Stomach (tissue), 9 donors: ENCODE measurements around the gene SNX17. TPM values are rescaled to one million over a fixed set of nuclear protein-coding genes. Genes with fewer than 3 reads are reported as not detected.
A peak's percentile ranks its signal among the peaks of the same experiment; 100 is the strongest.

Experiments used
- DNase-seq, 2 donors: peaks; one replicate each; pipeline versions ENCODE4 v3.0.0 to v3.0.0-alpha.2; 2013 to 2019
- H3K27ac ChIP-seq, 5 donors: fragments of 200-600 bp in 4 of 5; sonication (generic) in 4 of 5; one replicate each; pipeline ENCODE4 v1.5.1; 2013 to 2019; ENCODE audit warnings: mild to moderate bottlenecking in 1 of 5, moderate library complexity in 1 of 5
- H3K27me3 ChIP-seq, 3 donors: fragments of 200-600 bp; sonication (generic); one replicate each; pipeline ENCODE4 v1.5.1; 2017 to 2019; ENCODE audit warnings: mixed run types in 1 of 3
- H3K36me3 ChIP-seq, 4 donors: fragments of 200-600 bp; sonication (generic); 1 replicate in 3 of 4; 2 replicates in 1 of 4; pipeline ENCODE4 v1.5.1; 2016 to 2019
- H3K4me1 ChIP-seq, 4 donors: fragments of 200-600 bp; sonication (generic); one replicate each; pipeline ENCODE4 v1.5.1; 2016 to 2019
- H3K4me3 ChIP-seq, 4 donors: fragments of 200-600 bp; sonication (generic) in 3 of 4; one replicate each; pipeline ENCODE4 v1.5.1; 2016 to 2019; ENCODE audit warnings: mild to moderate bottlenecking in 1 of 4
- H3K9me3 ChIP-seq, 4 donors: fragments of 200-600 bp; sonication (generic); one replicate each; pipeline ENCODE4 v1.5.1; 2016 to 2019
- EP300 ChIP-seq: sonication (generic); formaldehyde crosslinking; IDR thresholded peaks from one replicate; pipeline ENCODE4 v1.6.1; 2017; ENCODE audit warnings: antibody characterized with exemption
- POLR2A ChIP-seq, 4 donors: fragments of 450-650 bp; IDR thresholded peaks; one replicate each; pipeline ENCODE4 v1.6.1; 2016; ENCODE audit warnings: antibody characterized with exemption in 4 of 4, control low read depth in 2 of 4, mild to moderate bottlenecking in 1 of 4, moderate library complexity in 1 of 4
- POLR2AphosphoS5 ChIP-seq, 3 donors: sonication (generic); formaldehyde crosslinking; IDR thresholded peaks; one replicate each; pipeline ENCODE4 v1.6.1; 2016; ENCODE audit warnings: antibody characterized with exemption in 3 of 3
- WGBS, 5 donors: extraction: QIAGEN DNeasy Blood & Tissue Kit in 3 of 5; methylation state at CpG; one replicate each; pipeline versions ENCODE4 v1.1.5 to v1.1.7; 2013 to 2018; 5-methylcytosine and 5-hydroxymethylcytosine counted together
- intact Hi-C: fragments of 100-400 bp; cut with DNase I; formaldehyde crosslinking; loops from one replicate; pipeline ENCODE4 v1.15.1; 2023; ENCODE audit warnings: low total_unique reads
- polyA plus RNA-seq, 3 donors: library from polyadenylated mRNA; stranded (reverse); fragments of 200-250 nt; gene quantifications; one replicate each; pipeline ENCODE4 v1.2.3, GENCODE V29; 2013
- total RNA-seq, 5 donors: library from RNA; depleted of rRNA; stranded (reverse); fragments of >200 nt; gene quantifications; one replicate each; pipeline versions ENCODE4 v1.1.0 to v1.2.3, GENCODE V29; 2014 to 2016
- TF ChIP-seq, protein P1 (sequence below), 7 experiments: fragments of 450-650 bp in 4 of 7; fragments of 200-600 bp in 3 of 7; sonication (generic) in 3 of 7; IDR thresholded peaks; one replicate each; pipeline ENCODE4 v1.5.1; 2016 to 2019; ENCODE audit warnings: antibody characterized with exemption in 7 of 7, control low read depth in 2 of 7, mild to moderate bottlenecking in 1 of 7
- donor health status: healthy with polysubstance abuse.
- donor health status: Bipolar disorder and iron deficiency.
- donor health status: healthy.

SNX17 gene
- total and polyA plus RNA-seq, 8 donors: 28.6 to 70.4 (median 68.0) TPM

DNA sequence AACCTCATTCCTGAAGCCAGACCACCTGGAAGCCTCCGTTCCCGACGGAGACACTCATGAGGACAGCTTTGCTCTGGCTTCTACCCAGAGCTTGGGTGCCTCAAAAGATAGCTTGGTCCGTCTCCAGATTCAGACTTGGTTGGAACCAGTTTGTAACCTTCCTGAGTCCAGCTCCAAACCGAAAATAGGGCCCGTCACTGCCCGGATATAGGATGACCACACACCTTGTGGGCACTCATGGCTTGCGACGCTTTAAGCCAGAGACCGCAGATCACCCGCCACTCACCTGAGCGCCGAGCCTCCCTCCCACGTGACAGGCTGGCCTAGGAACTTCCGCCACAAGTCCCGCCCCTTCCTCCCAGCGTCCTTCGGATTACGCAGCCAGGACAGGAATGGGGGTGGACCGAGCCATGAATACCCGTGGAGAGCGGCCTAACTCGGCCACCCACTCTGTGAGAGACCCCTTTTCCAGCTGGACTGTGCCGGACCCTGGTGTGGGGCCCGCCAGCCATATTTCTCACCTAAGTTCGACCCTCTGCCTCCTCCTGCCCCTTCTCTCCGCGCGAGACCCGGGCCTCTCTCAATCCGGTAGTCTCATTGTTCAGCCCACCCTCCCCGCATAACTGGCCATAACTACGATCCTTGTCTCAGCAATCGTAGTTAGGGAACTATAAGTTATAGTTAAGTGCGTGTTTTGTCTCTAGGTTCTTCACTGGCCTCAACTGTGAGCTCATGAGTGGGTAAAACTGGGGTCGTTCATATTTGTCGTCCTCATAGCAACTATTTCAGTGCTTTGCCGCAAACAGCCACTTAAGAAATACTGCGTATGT, 47.4 kb upstream of the SNX17 start, which contains the start of gene MPV17:
MPV17 (minus strand) TSS at position 332 of the 830 bp plus-strand sequence. CDS start 580 bp downstream, outside the sequence.
- H3K4me3 ChIP-seq: peak within 1 kb of the TSS; percentile 74 to 82 (median 76)
- peaks cover 15 to 33% (median 26%) of the 10 kb centered on the region in 4 donors for H3K36me3 ChIP-seq
- 0 to 2% (median 1%) methylated on average over 38 to 39 of the region's 39 CpGs for WGBS, 5 donors
- H3K9me3 ChIP-seq: no peaks in the 10 kb centered on the region
- DNase-seq: peak; percentile 93 to 98
- TF ChIP-seq, protein P1, sequence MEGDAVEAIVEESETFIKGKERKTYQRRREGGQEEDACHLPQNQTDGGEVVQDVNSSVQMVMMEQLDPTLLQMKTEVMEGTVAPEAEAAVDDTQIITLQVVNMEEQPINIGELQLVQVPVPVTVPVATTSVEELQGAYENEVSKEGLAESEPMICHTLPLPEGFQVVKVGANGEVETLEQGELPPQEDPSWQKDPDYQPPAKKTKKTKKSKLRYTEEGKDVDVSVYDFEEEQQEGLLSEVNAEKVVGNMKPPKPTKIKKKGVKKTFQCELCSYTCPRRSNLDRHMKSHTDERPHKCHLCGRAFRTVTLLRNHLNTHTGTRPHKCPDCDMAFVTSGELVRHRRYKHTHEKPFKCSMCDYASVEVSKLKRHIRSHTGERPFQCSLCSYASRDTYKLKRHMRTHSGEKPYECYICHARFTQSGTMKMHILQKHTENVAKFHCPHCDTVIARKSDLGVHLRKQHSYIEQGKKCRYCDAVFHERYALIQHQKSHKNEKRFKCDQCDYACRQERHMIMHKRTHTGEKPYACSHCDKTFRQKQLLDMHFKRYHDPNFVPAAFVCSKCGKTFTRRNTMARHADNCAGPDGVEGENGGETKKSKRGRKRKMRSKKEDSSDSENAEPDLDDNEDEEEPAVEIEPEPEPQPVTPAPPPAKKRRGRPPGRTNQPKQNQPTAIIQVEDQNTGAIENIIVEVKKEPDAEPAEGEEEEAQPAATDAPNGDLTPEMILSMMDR (IDR thresholded peaks at IDR 0.05): no peak
- TF ChIP-seq POLR2AphosphoS5 (IDR thresholded peaks at IDR 0.05) (peak; percentile 90 to 98 (median 92)), EP300 (no peak), POLR2A (IDR thresholded peaks at IDR 0.05) (peak in 1 of 4 donors; percentile 78)
- intact Hi-C loops: no loop called here
- H3K4me1 ChIP-seq: peaks cover 12 to 31% (median 28%) of the 10 kb centered on the region in 4 donors
- no peaks in the 10 kb centered on the region for H3K27me3 ChIP-seq
- peak within 1 kb of the TSS; percentile 95 to 99 (median 96) for H3K27ac ChIP-seq

DNA sequence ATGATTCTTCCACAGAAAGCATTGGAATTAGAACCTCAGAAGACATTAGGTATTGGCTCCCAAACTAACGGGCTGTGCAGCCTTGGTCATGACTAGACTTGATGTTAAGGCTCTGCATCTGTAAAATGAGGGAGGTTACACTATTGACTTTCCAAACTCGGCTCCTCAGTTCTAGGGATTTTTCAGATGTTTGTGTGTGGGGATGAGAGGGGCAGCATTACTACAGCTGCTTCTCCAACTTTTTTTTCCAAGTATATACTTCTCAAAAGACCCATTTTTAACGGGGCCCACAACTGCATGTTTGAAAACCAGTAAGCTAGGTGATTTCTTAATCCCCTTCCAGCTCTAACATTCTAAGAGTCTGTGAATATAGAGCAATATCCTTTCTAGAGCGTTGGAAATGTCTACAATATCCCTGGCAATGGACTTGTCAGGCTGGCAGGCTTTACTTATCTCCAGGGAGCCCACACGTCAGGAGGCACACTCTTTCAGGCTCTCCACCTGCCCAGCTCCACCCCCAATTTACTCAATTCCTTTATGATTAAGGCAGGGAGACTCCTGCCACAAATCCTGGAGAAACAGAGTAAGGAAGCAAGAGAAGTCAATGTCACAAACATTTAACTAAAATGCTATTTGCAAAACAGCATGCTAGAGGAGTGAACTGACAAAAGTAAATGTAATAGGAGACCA, 46.7 kb upstream of the SNX17 start:
- peaks cover 23 to 35% (median 31%) of the 10 kb centered on the region in 4 donors for H3K36me3 ChIP-seq
- H3K4me3 ChIP-seq: peak overlapping the region; percentile 74 to 82 (median 76)
- DNase-seq: peak in 1 of 2 donors; percentile 57
- 9 to 16% (median 10%) methylated on average over 5 of the region's 5 CpGs for WGBS, 5 donors
- intact Hi-C loops: no loop called here
- H3K27me3 ChIP-seq: no peaks in the 10 kb centered on the region
- H3K9me3 ChIP-seq: no peaks in the 10 kb centered on the region
- H3K4me1 ChIP-seq: peaks cover 12 to 31% (median 28%) of the 10 kb centered on the region in 4 donors
- TF ChIP-seq POLR2A (IDR thresholded peaks at IDR 0.05) (peak in 1 of 4 donors; percentile 5), EP300 (no peak)
- peak overlapping the region; percentile 95 to 99 (median 96) for H3K27ac ChIP-seq

DNA sequence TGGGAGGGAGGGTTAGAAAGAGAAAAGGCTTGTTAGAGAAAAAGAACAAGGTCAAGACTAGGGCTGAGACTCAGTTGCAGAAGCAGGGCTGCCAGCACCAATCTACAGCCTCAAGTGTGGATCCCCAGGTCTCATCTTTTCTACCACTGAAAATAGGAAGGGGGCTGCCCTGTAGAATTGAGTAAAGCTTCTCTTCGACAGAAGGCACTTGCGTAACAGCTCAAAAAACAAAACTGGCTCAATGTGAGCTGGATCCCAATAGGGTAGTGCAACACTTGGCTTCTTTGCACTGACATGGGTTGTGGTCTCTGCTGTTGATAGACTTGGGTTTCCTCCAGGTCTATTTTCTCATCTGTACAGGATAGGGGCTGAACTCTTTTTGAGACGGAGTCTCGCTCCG, 45.7 kb upstream of the SNX17 start:
- intact Hi-C loops: no loop called here
- Histone ChIP-seq H3K9me3 (no peaks in the 10 kb centered on the region), H3K27ac (no peak overlapping the region), H3K36me3 (peaks cover 29 to 45% (median 41%) of the 10 kb centered on the region in 4 donors), H3K27me3 (no peaks in the 10 kb centered on the region), H3K4me3 (no peak overlapping the region), H3K4me1 (peaks cover 12 to 31% (median 28%) of the 10 kb centered on the region in 4 donors)
- no peak for TF ChIP-seq POLR2A (IDR thresholded peaks at IDR 0.05)
- no peak for TF ChIP-seq POLR2AphosphoS5 (IDR thresholded peaks at IDR 0.05)
- TF ChIP-seq, protein P1 (IDR thresholded peaks at IDR 0.05): no peak
- TF ChIP-seq EP300: no peak
- no peak for DNase-seq
- WGBS, 5 donors: 87 to 96% (median 93%) methylated on average over 5 of the region's 5 CpGs

DNA sequence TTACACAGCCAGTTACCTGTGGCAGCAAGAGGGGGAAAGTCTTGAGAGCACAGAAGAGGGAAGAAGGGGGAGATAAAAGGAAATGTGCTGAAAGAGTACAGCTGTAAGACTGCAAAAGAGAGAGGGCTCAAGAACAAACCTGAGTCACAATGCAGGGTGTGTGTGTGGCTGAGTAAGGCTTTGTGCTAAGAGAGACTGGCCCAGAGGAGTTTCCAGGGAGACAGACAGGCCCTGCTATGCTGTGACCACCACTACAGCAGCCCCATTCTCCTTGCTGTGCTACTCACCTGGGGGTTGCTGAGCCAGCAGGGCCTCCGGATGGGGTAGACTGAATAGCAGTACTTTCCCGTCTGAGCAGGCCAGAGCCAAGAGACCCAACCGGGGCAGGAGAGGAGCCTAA, 35.1 kb upstream of the SNX17 start:
- Histone ChIP-seq H3K27me3 (no peaks in the 10 kb centered on the region), H3K27ac (no peak overlapping the region), H3K4me1 (no peaks in the 10 kb centered on the region), H3K36me3 (peaks cover 65 to 100% (median 100%) of the 10 kb centered on the region in 4 donors), H3K4me3 (no peak overlapping the region), H3K9me3 (no peaks in the 10 kb centered on the region)
- 85 to 98% (median 93%) methylated on average over 3 of the region's 3 CpGs for WGBS, 5 donors
- TF ChIP-seq, protein P1 (IDR thresholded peaks at IDR 0.05): no peak
- intact Hi-C loops: no loop called here
- DNase-seq: no peak
